Neural crest cell (in vitro differentiated cells): Measurements from ENCODE around the gene SLC49A3. TPM values are rescaled to one million over a fixed set of nuclear protein-coding genes. Genes with fewer than 3 reads are reported as not detected.

Experiments used
- DNase-seq: peaks from one replicate; pipeline ENCODE4 v3.0.0; 2021; ENCODE audit warnings: low read depth, mixed read lengths, low spot score
- H3K27ac Mint-ChIP-seq: one replicate; pipeline ENCODE4 v1.8.0; 2021; ENCODE audit warnings: mild to moderate bottlenecking, mixed read lengths; ENCODE audit not compliant: unreplicated experiment
- H3K27me3 Mint-ChIP-seq: 2 replicates; pipeline ENCODE4 v1.8.0; 2021; ENCODE audit warnings: low read depth, mild to moderate bottlenecking, mixed read lengths
- H3K36me3 Mint-ChIP-seq: 2 replicates; pipeline ENCODE4 v1.8.0; 2021; ENCODE audit warnings: low read depth, mild to moderate bottlenecking, mixed read lengths
- H3K4me1 Mint-ChIP-seq: 2 replicates; pipeline ENCODE4 v1.8.0; 2021; ENCODE audit warnings: mixed read lengths
- H3K4me3 Mint-ChIP-seq: one replicate; pipeline ENCODE4 v1.8.0; 2021; ENCODE audit warnings: mild to moderate bottlenecking, mixed read lengths
- H3K9me3 Mint-ChIP-seq: 2 replicates; pipeline ENCODE4 v1.8.0; 2021; ENCODE audit warnings: mixed read lengths
- total RNA-seq: library from RNA; stranded (reverse); gene quantifications from 2 replicates; pipeline ENCODE4 v1.2.1, GENCODE V29; 2021
- TF ChIP-seq, protein P1 (sequence below): fragments of 200-600 bp; sonication (generic); conservative IDR thresholded peaks from 2 replicates; pipeline ENCODE4 v1.5.0; 2021; ENCODE audit warnings: antibody characterized with exemption, mild to moderate bottlenecking

SLC49A3 gene
- total RNA-seq, 1 donor from 2014 or later: 0.91 TPM

DNA sequence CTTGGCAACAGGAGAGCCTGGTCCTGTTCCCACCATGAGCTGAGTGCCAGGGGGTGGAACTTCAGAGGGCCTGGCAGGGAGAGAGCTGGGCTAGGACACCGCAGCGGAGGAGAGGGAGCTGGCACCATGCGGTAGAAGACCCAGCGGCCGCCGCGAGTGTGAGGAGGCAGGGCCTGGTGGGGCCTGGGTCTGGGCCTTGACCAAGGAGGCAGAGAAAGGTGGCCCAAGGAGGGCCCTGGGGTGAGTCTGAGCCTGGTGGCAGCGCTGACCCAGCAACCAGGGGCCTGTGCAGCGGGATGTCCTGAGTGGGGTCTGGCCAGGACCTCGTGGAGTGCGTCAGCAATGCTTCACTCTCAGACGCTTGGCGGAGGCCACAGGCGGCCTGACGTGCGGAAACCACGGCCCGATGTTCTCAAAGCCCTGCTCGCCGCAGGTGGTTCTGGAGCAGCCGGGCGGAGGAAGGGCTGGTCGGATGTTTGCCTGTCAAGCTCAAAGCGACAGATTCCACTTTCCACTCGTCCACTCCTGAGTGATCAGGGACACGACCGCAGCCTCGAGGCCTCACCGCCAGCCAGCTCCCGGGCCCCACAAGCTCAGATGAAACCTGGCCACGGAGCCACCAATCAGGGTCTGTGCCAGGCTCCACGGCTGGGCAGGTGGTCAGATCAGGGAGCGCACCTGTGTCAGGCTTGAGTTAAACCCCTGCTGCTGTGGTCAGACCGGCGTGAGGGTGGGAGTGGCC is 35.7 kb downstream of the SLC49A3 start:
- H3K4me3 Mint-ChIP-seq: no peak overlapping the region
- H3K27me3 Mint-ChIP-seq: no peaks in the 10 kb centered on the region
- peaks cover 3% of the 10 kb centered on the region for H3K9me3 Mint-ChIP-seq
- no peaks in the 10 kb centered on the region for H3K36me3 Mint-ChIP-seq
- TF ChIP-seq, protein P1, sequence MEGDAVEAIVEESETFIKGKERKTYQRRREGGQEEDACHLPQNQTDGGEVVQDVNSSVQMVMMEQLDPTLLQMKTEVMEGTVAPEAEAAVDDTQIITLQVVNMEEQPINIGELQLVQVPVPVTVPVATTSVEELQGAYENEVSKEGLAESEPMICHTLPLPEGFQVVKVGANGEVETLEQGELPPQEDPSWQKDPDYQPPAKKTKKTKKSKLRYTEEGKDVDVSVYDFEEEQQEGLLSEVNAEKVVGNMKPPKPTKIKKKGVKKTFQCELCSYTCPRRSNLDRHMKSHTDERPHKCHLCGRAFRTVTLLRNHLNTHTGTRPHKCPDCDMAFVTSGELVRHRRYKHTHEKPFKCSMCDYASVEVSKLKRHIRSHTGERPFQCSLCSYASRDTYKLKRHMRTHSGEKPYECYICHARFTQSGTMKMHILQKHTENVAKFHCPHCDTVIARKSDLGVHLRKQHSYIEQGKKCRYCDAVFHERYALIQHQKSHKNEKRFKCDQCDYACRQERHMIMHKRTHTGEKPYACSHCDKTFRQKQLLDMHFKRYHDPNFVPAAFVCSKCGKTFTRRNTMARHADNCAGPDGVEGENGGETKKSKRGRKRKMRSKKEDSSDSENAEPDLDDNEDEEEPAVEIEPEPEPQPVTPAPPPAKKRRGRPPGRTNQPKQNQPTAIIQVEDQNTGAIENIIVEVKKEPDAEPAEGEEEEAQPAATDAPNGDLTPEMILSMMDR: no peak
- no peak for DNase-seq
- peaks cover 3% of the 10 kb centered on the region for H3K4me1 Mint-ChIP-seq
- H3K27ac Mint-ChIP-seq: no peak overlapping the region

DNA sequence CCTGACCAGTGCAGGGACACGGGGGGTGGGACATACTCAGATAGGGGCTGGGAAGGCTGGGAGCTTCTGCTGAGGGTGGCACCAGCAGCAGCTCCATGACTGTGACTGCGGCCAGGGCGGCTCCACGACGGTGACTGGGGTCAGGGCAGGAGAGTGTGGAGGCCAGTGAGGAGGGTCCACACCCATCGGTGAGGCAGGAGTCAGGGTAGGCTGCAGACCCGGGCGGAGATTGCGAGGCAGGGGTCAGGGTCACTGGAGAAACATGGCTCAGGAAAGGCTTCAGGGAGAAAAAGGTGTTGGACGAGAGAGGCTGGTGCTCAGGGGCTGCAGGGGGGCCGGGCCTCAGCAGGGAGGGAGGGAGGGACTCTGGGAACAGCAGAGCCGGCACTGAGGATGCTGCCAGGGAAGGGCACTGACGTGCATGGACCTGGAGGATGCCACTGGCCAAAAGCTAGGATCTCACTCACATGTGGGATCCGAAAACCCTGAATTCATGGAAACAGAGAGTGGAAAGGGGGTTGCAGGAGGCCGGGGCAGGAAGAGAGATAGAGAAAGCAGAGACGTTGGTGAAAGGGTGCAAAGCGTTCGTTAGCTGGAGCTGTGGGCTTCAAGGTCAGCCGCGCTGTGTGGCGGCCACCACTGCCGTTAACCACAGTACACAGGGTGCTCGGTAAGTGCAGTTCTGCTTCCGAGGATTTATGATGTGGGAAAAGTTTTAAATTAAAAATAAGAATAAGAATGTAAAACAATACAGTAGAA is 36.9 kb downstream of the SLC49A3 start:
- no peak overlapping the region for H3K4me3 Mint-ChIP-seq
- H3K27me3 Mint-ChIP-seq: no peaks in the 10 kb centered on the region
- no peak for DNase-seq
- no peak overlapping the region for H3K27ac Mint-ChIP-seq
- H3K36me3 Mint-ChIP-seq: no peaks in the 10 kb centered on the region
- H3K4me1 Mint-ChIP-seq: peaks cover 3% of the 10 kb centered on the region
- H3K9me3 Mint-ChIP-seq: peaks cover 3% of the 10 kb centered on the region
- TF ChIP-seq, protein P1: no peak

DNA sequence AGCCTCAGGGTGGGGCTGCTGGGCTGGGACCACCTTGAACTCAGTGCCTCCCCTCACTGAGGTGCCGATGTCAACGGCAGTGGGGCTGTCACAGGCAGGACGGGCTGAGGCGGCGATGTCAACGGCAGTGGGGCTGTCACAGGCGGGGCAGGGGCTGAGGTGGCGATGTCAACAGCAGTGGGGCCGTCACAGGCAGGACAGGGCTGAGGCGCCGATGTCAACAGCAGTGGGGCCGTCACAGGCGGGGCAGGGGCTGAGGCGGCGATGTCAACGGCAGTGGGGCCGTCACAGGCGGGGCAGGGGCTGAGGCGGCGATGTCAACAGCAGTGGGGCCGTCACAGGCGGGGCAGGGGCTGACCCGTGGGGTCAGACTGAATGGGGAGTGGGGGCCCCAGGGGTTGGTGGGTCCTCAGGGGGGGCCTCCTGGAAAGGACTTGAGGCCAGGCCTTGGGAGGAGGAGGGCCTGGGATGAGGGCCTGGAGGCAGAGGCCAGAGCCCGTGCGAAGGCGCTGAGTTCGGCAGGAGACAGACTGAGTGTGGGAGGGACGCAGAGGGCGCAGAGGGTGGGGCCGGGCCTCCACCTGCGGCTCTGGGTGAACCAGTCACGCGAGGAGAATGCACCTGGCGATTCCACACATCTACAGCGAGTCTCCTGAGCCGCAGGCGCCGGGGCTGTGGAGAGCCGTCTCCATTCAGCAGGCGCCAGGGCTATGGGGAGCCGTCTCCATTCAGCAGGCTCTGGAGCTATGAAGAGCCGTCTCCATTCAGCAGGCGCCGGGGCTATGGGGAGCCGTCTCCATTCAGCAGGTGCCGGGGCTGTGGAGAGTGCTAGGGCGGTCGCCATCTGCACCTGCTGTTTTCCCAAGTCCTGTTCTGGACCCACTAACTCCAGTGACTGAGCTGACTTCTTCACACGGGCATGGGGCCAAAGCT is 37.7 kb downstream of the SLC49A3 start:
- H3K4me1 Mint-ChIP-seq: no peaks in the 10 kb centered on the region
- H3K4me3 Mint-ChIP-seq: no peak overlapping the region
- H3K27ac Mint-ChIP-seq: no peak overlapping the region
- no peak for DNase-seq
- no peaks in the 10 kb centered on the region for H3K9me3 Mint-ChIP-seq
- TF ChIP-seq, protein P1: no peak
- H3K36me3 Mint-ChIP-seq: no peaks in the 10 kb centered on the region
- H3K27me3 Mint-ChIP-seq: no peaks in the 10 kb centered on the region

DNA sequence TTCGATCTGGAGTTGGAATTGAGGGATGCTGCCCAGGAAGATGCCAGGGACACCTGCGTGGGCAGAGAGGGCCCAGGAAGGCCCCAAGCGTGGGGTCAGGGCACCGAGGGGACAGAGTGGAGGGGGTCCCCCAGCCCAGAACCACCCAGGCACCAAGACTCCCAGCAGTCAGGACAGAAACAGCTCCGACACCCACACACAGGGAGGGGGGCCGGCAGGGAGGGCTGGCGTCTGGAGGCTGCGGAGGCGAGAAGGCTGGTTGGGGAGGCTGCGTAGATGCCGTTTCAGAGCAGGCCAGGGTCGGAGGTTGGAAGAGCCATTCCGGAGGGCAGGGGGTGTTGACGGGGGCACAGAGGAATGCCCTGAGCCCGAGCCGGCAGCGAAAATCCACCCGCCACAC is 38.5 kb downstream of the SLC49A3 start:
- no peak for DNase-seq
- Mint-ChIP-seq H3K4me3 (no peak overlapping the region), H3K36me3 (no peaks in the 10 kb centered on the region), H3K9me3 (no peaks in the 10 kb centered on the region), H3K27ac (no peak overlapping the region), H3K4me1 (no peaks in the 10 kb centered on the region), H3K27me3 (no peaks in the 10 kb centered on the region)
- TF ChIP-seq, protein P1: no peak

DNA sequence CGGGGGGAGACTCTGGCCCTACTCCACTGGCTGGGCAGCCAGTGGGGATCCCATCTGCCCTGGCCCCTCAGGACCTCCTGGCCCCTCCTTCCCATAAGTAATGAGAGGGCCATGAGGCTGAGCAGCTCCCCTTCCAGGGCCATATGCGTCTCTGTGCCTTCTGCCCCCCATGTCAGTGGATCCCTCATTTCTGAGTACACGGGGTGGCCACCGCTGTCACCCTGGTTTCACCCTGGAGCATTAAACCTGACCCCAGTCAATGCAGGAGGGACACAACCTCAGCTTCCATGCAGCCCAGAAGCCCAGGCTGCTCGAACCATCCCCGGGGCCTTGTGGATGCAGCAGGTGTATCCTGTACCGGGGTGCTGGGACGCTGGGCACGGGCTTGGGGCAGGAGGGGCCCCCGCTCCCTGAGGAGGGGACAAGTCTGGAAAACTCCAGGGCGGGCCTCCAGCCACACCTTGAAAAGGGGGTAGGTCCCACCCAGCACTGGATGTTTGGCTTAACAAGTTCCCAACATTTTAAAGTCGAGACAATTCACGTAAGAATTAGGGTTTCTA is 39.1 kb downstream of the SLC49A3 start:
- H3K9me3 Mint-ChIP-seq: no peaks in the 10 kb centered on the region
- H3K4me1 Mint-ChIP-seq: no peaks in the 10 kb centered on the region
- peaks cover 2% of the 10 kb centered on the region for H3K27me3 Mint-ChIP-seq
- no peak overlapping the region for H3K27ac Mint-ChIP-seq
- TF ChIP-seq, protein P1: no peak
- no peak overlapping the region for H3K4me3 Mint-ChIP-seq
- no peak for DNase-seq
- H3K36me3 Mint-ChIP-seq: peaks cover 2% of the 10 kb centered on the region
